Caco-2 (cell line): ENCODE measurements around the gene PTGES3L. TPM values are rescaled to one million over a fixed set of nuclear protein-coding genes. Genes with fewer than 3 reads are reported as not detected.

Source experiments
- BruUV-seq: library from RNA; stranded (reverse); fragments of 400-500 nt; replicated peaks from 2 replicates; lab custom pipeline; 2021; lab: Mats Ljungman, UMichigan
- CTCF ChIA-PET: fragments of 300-600 bp; sonication (Branson Sonifier 250); formaldehyde crosslinking; loops from one replicate; lab custom pipeline; 2022; ENCODE audit warnings: antibody characterized with exemption; lab: Charles Lee
- POLR2A ChIA-PET: fragments of 300-600 bp; sonication (Branson Sonifier 250); formaldehyde crosslinking; loops from one replicate; lab custom pipeline; 2022; ENCODE audit warnings: antibody characterized with exemption; lab: Charles Lee
- DNase-seq, 2 experiments: peaks; one replicate each; pipeline versions ENCODE4 v3.0.0 to v3.0.0-alpha.2; 2020 to 2022
- H3K27me3 ChIP-seq: replicated peaks from 2 replicates; pipeline ENCODE4 v1.6.0; 2011; ENCODE audit warnings: low read length; ENCODE audit not compliant: control insufficient read depth, insufficient read depth
- H3K36me3 ChIP-seq: 2 replicates; pipeline ENCODE4 v1.5.1; 2011; ENCODE audit warnings: low read length; ENCODE audit not compliant: control insufficient read depth, insufficient read depth
- H3K4me1 ChIP-seq: fragments of 250-450 bp; sonication (Bioruptor Pico); 2 replicates; pipeline ENCODE4 v1.5.1; 2020; ENCODE audit warnings: mild to moderate bottlenecking
- H3K4me3 ChIP-seq: 2 replicates; pipeline ENCODE4 v1.5.1; 2011; ENCODE audit warnings: low read depth, mild to moderate bottlenecking, control low read depth, low read length
- H3K9me3 ChIP-seq: fragments of 250-450 bp; sonication (Bioruptor Pico); 2 replicates; pipeline ENCODE4 v1.5.1; 2020; ENCODE audit warnings: mild to moderate bottlenecking, moderate library complexity
- H3K27ac Mint-ChIP-seq: one replicate; pipeline ENCODE4 v1.8.0; 2022; ENCODE audit warnings: mixed read lengths; ENCODE audit not compliant: unreplicated experiment
- H3K27me3 Mint-ChIP-seq: one replicate; pipeline ENCODE4 v1.8.0; 2022; ENCODE audit warnings: mixed read lengths; ENCODE audit not compliant: insufficient read depth, unreplicated experiment
- H3K36me3 Mint-ChIP-seq: one replicate; pipeline ENCODE4 v1.8.0; 2022; ENCODE audit warnings: mild to moderate bottlenecking, mixed read lengths; ENCODE audit not compliant: insufficient read depth, unreplicated experiment
- H3K4me1 Mint-ChIP-seq: one replicate; pipeline ENCODE4 v1.8.0; 2022; ENCODE audit warnings: low read depth, mixed read lengths; ENCODE audit not compliant: unreplicated experiment
- H3K4me3 Mint-ChIP-seq: one replicate; pipeline ENCODE4 v1.8.0; 2022; ENCODE audit warnings: mild to moderate bottlenecking, moderate library complexity, mixed read lengths; ENCODE audit not compliant: unreplicated experiment
- H3K9me3 Mint-ChIP-seq: one replicate; pipeline ENCODE4 v1.8.0; 2022; ENCODE audit warnings: mixed read lengths; ENCODE audit not compliant: unreplicated experiment
- CTCF ChIP-seq, 2 experiments: fragments of 200-600 bp in 1 of 2; IDR thresholded peaks; 1 replicate in 1 of 2; 2 replicates in 1 of 2; pipeline versions ENCODE4 v1.5.1 to v1.8.0; 2011 to 2022; ENCODE audit warnings: antibody characterized with exemption in 1 of 2, control low read depth in 1 of 2, inconsistent platforms in 1 of 2, low read depth in 1 of 2, low read length in 1 of 2, mild to moderate bottlenecking in 1 of 2, moderate library complexity in 1 of 2; ENCODE audit not compliant: insufficient read depth in 1 of 2, severe bottlenecking in 1 of 2, unreplicated experiment in 1 of 2
- intact Hi-C: fragments of 100-400 bp; cut with micrococcal nuclease; formaldehyde crosslinking; loops from one replicate; pipeline ENCODE4 v1.10.0; 2022; ENCODE audit not compliant: unreplicated experiment
- total RNA-seq: library from RNA; stranded (reverse); gene quantifications from 2 replicates; pipeline ENCODE4 v1.2.3, GENCODE V29; 2022

The PTGES3L gene
- total RNA-seq, 1 experiment from 2014 or later = 1.2 TPM

- Histone ChIP-seq H3K9me3 (no peaks in the 10 kb centered on the region), H3K4me3 (no peak overlapping the region), H3K36me3 (no peaks in the 10 kb centered on the region), H3K27me3 (no peaks in the 10 kb centered on the region), H3K4me1 (peaks cover 20% of the 10 kb centered on the region)
- intact Hi-C loops = no loop called here
- POLR2A ChIA-PET = interaction anchor here (4.1 kb wide), 1 partner anchor 14 kb away, joined by 37 read pairs; the partner anchor contains the start of gene RPL27
- CTCF ChIA-PET = no interaction called here
- no TSS peak for BruUV-seq
- H3K4me3 Mint-ChIP-seq = no peak overlapping the region
- H3K36me3 Mint-ChIP-seq = peaks cover 22% of the 10 kb centered on the region
- DNase-seq = no peak
- no peaks in the 10 kb centered on the region for H3K9me3 Mint-ChIP-seq
- H3K4me1 Mint-ChIP-seq = peaks cover 17% of the 10 kb centered on the region
- H3K27me3 Mint-ChIP-seq = no peaks in the 10 kb centered on the region
- no peak for TF ChIP-seq CTCF (IDR thresholded peaks at IDR 0.05; ENCODE audit: insufficient read depth in 1 of 2, low read depth in 1 of 2, low read length in 1 of 2, severe bottlenecking in 1 of 2, unreplicated experiment in 1 of 2)
- peak overlapping the region; percentile 37 for H3K27ac Mint-ChIP-seq
Measured at GRCh38 chr17:43011728-43012472, 32.0 kb upstream of the PTGES3L start.

GRCh38 chr17:43010667-43011308 is 30.9 kb upstream of the PTGES3L start:
- ChIA-PET POLR2A (interaction anchor here (0.9 to 4.1 kb wide), 2 partner anchors 12 to 357 kb away, joined by 3 to 37 read pairs; partner anchors contain the start of gene RPL27), CTCF (interaction anchor here (0.6 to 1.9 kb wide), 3 partner anchors 13 to 163 kb away, joined by 3 to 8 read pairs (median 5); partner anchors contain the start of gene RPL27)
- no peaks in the 10 kb centered on the region; the same call in 1 of the 2 replicates for H3K36me3 ChIP-seq
- Mint-ChIP-seq H3K4me3 (peak overlapping the region; percentile 14), H3K27ac (peak overlapping the region; percentile 78), H3K4me1 (peaks cover 17% of the 10 kb centered on the region), H3K9me3 (no peaks in the 10 kb centered on the region), H3K27me3 (no peaks in the 10 kb centered on the region), H3K36me3 (peaks cover 29% of the 10 kb centered on the region)
- H3K9me3 ChIP-seq = no peaks in the 10 kb centered on the region
- H3K4me3 ChIP-seq = no peak overlapping the region
- intact Hi-C loops = no loop called here
- no peaks in the 10 kb centered on the region for H3K27me3 ChIP-seq
- TF ChIP-seq CTCF (IDR thresholded peaks at IDR 0.05; ENCODE audit: insufficient read depth in 1 of 2, low read depth in 1 of 2, low read length in 1 of 2, severe bottlenecking in 1 of 2, unreplicated experiment in 1 of 2) = no peak
- no TSS peak for BruUV-seq
- H3K4me1 ChIP-seq = peaks cover 20% of the 10 kb centered on the region
- peak; percentile 50 to 71 for DNase-seq
